Sigmoid colon (tissue), 7 donors: ENCODE results near the gene F8. TPM values are rescaled to one million over a fixed set of nuclear protein-coding genes. Genes with fewer than 3 reads are reported as not detected.
"Not testable (repeated sequence)": the region's sequence is repeated elsewhere in the genome, so short reads cannot be mapped to it uniquely, and the experiment has no call there.

Source experiments
- DNase-seq: peaks from one replicate; pipeline ENCODE4 v3.0.0-alpha.2; 2019
- H3K27ac ChIP-seq, 4 donors: fragments of 200-600 bp; sonication (generic); one replicate each; pipeline ENCODE4 v1.5.1; 2016 to 2019; ENCODE audit warnings: mild to moderate bottlenecking in 1 of 4
- H3K27me3 ChIP-seq, 3 donors: fragments of 200-600 bp; sonication (generic); one replicate each; pipeline ENCODE4 v1.5.1; 2019; ENCODE audit warnings: mild to moderate bottlenecking in 1 of 3
- H3K36me3 ChIP-seq, 4 donors: fragments of 200-600 bp; sonication (generic); one replicate each; pipeline ENCODE4 v1.5.1; 2016 to 2019
- H3K4me1 ChIP-seq, 4 donors: fragments of 200-600 bp; sonication (generic); one replicate each; pipeline ENCODE4 v1.5.1; 2017 to 2019
- H3K4me3 ChIP-seq, 4 donors: fragments of 200-600 bp; sonication (generic); one replicate each; pipeline ENCODE4 v1.5.1; 2017 to 2019; ENCODE audit warnings: mild to moderate bottlenecking in 2 of 4, moderate library complexity in 1 of 4
- H3K9me3 ChIP-seq, 4 donors: fragments of 200-600 bp in 3 of 4; sonication (generic) in 3 of 4; one replicate each; pipeline versions ENCODE4 v1.5.1 to v1.6.1; 2013 to 2019
- CTCF ChIP-seq, 4 experiments: fragments of 450-650 bp in 3 of 4; fragments of 200-600 bp in 1 of 4; IDR thresholded peaks; one replicate each; pipeline ENCODE4 v1.5.1; 2016 to 2019; ENCODE audit warnings: antibody characterized with exemption in 4 of 4, mild to moderate bottlenecking in 3 of 4, moderate library complexity in 2 of 4
- EP300 ChIP-seq, 4 donors: sonication (generic); formaldehyde crosslinking; IDR thresholded peaks; one replicate each; pipeline ENCODE4 v1.6.1; 2017; ENCODE audit warnings: antibody characterized with exemption in 4 of 4
- POLR2A ChIP-seq, 2 donors: fragments of 450-650 bp; IDR thresholded peaks; one replicate each; pipeline ENCODE4 v1.6.1; 2016; ENCODE audit warnings: antibody characterized with exemption in 2 of 2, mild to moderate bottlenecking in 2 of 2, moderate library complexity in 2 of 2
- POLR2AphosphoS5 ChIP-seq, 4 donors: sonication (generic); formaldehyde crosslinking; IDR thresholded peaks; one replicate each; pipeline ENCODE4 v1.6.1; 2017; ENCODE audit warnings: antibody characterized with exemption in 4 of 4
- WGBS, 2 donors: extraction: QIAGEN DNeasy Blood & Tissue Kit; methylation state at CpG; one replicate each; pipeline ENCODE4 v1.1.7; 2013; 5-methylcytosine and 5-hydroxymethylcytosine counted together
- intact Hi-C: fragments of 100-400 bp; cut with DNase I; formaldehyde crosslinking; loops from one replicate; pipeline ENCODE4 v1.15.1; 2023
- polyA plus RNA-seq, 3 donors: library from polyadenylated mRNA; stranded (reverse); fragments of 200-250 nt; gene quantifications; one replicate each; pipeline ENCODE4 v1.2.3, GENCODE V29; 2013
- total RNA-seq, 4 donors: library from RNA; depleted of rRNA; stranded (reverse); fragments of >200 nt; gene quantifications; one replicate each; pipeline ENCODE4 v1.1.0, GENCODE V29; 2016
- donor health status: healthy with polysubstance abuse.
- donor health status: Bipolar disorder and iron deficiency.
- donor health status: healthy.

Gene F8
- total and polyA plus RNA-seq, 7 donors = 2.4 to 20.2 (median 10.0) TPM

GRCh38 chrX:154821523-154821922 lies 201.0 kb downstream of the F8 start:
- Histone ChIP-seq H3K36me3 (no peaks in the 10 kb centered on the region), H3K27me3 (no peaks in the 10 kb centered on the region), H3K4me3 (no peak overlapping the region), H3K9me3 (no peaks in the 10 kb centered on the region), H3K27ac (no peak overlapping the region), H3K4me1 (no peaks in the 10 kb centered on the region)
- intact Hi-C loops = no loop called here
- TF ChIP-seq EP300 (IDR thresholded peaks at IDR 0.05) (no peak), POLR2AphosphoS5 (IDR thresholded peaks at IDR 0.05) (no peak), CTCF (IDR thresholded peaks at IDR 0.05) (no peak), POLR2A (IDR thresholded peaks at IDR 0.05) (no peak)
- DNase-seq = no peak

- no peak overlapping the region for H3K27ac ChIP-seq
- no peaks in the 10 kb centered on the region for H3K27me3 ChIP-seq
- no peaks in the 10 kb centered on the region for H3K9me3 ChIP-seq
- no peak for DNase-seq
- H3K36me3 ChIP-seq = no peaks in the 10 kb centered on the region
- H3K4me3 ChIP-seq = no peak overlapping the region
- intact Hi-C loops = no loop called here
- TF ChIP-seq CTCF (IDR thresholded peaks at IDR 0.05) (no peak), POLR2AphosphoS5 (IDR thresholded peaks at IDR 0.05) (no peak), EP300 (IDR thresholded peaks at IDR 0.05) (no peak), POLR2A (IDR thresholded peaks at IDR 0.05) (no peak)
- 74 to 92% methylated on average over 7 of the region's 7 CpGs for WGBS, 2 donors
- no peaks in the 10 kb centered on the region for H3K4me1 ChIP-seq
Observed at GRCh38 chrX:154819771-154820341, 202.7 kb downstream of the F8 start.

- Histone ChIP-seq H3K27me3 (no peaks in the 10 kb centered on the region), H3K36me3 (no peaks in the 10 kb centered on the region), H3K27ac (no peak overlapping the region), H3K4me1 (no peaks in the 10 kb centered on the region), H3K4me3 (no peak overlapping the region), H3K9me3 (no peaks in the 10 kb centered on the region)
- no peak for DNase-seq
- 61 to 71% methylated on average over 11 of the region's 11 CpGs for WGBS, 2 donors
- no peak for TF ChIP-seq POLR2AphosphoS5 (IDR thresholded peaks at IDR 0.05)
- TF ChIP-seq POLR2A (IDR thresholded peaks at IDR 0.05) = no peak
- TF ChIP-seq EP300 (IDR thresholded peaks at IDR 0.05) = no peak
- TF ChIP-seq CTCF (IDR thresholded peaks at IDR 0.05) = no peak
- intact Hi-C loops = no loop called here
Observed at GRCh38 chrX:154818916-154819770, 203.4 kb downstream of the F8 start.

GRCh38 chrX:154817048-154817618 lies 205.4 kb downstream of the F8 start:
- H3K36me3 ChIP-seq, DNase-seq, intact Hi-C loops: not testable (repeated sequence)

GRCh38 chrX:154816326-154816898 lies 206.1 kb downstream of the F8 start:
- 77 to 97% methylated on average over 4 of the region's 4 CpGs for WGBS, 2 donors
- H3K27me3 ChIP-seq, H3K9me3 ChIP-seq, intact Hi-C loops, H3K4me1 ChIP-seq, H3K4me3 ChIP-seq, H3K27ac ChIP-seq, DNase-seq, H3K36me3 ChIP-seq: not testable (repeated sequence)

More at GRCh38 chrX:154817048-154817618, 205.4 kb downstream of the F8 start:
- H3K27me3 ChIP-seq, H3K9me3 ChIP-seq, H3K4me1 ChIP-seq, H3K27ac ChIP-seq, H3K4me3 ChIP-seq: not testable (repeated sequence)
- 98% methylated on average over 19 of the region's 19 CpGs for WGBS, 2 donors
